PC-3 (cell line): Measurements from ENCODE around the gene HIBADH. TPM values are rescaled to one million over a fixed set of nuclear protein-coding genes. Genes with fewer than 3 reads are reported as not detected.

ENCODE experiments used
- ATAC-seq: fragments of 200-7000 bp; cut with Tn5 transposase; 2 replicates; pipeline ENCODE4 v1.9.1; 2020; ENCODE audit warnings: mild to moderate bottlenecking, moderate library complexity
- BruUV-seq: library from RNA; stranded (reverse); fragments of 400-500 nt; replicated peaks from 2 replicates; lab custom pipeline; 2021; lab: Mats Ljungman, UMichigan
- CTCF ChIA-PET: fragments of 300-600 bp; sonication (Branson Sonifier 250); formaldehyde crosslinking; loops from one replicate; lab custom pipeline; 2022; ENCODE audit warnings: antibody characterized with exemption; lab: Charles Lee
- POLR2A ChIA-PET: fragments of 300-600 bp; sonication (Branson Sonifier 250); formaldehyde crosslinking; loops from one replicate; lab custom pipeline; 2022; ENCODE audit warnings: antibody characterized with exemption; ENCODE audit not compliant: unreplicated experiment; lab: Charles Lee
- DNase-seq: peaks from one replicate; pipeline ENCODE4 v3.0.0-alpha.2; 2015
- H2AFZ ChIP-seq: fragments of 300-600 bp; sonication (generic); 2 replicates; pipeline ENCODE4 v1.6.0; 2016; ENCODE audit warnings: antibody characterized with exemption, low read length
- H3F3A ChIP-seq: fragments of 300-600 bp; sonication (generic); one replicate; pipeline ENCODE4 v1.6.0; 2017; ENCODE audit warnings: antibody characterized with exemption, low read length, control low read depth, mild to moderate bottlenecking; ENCODE audit not compliant: unreplicated experiment
- H3K27ac ChIP-seq: fragments of 300-600 bp; sonication (generic); 2 replicates; pipeline ENCODE4 v1.5.1; 2016; ENCODE audit warnings: mild to moderate bottlenecking, low read length
- H3K27me3 ChIP-seq: fragments of 300-600 bp; sonication (generic); 2 replicates; pipeline ENCODE4 v1.6.1; 2016; ENCODE audit warnings: low read length, mixed read lengths
- H3K36me3 ChIP-seq: fragments of 300-600 bp; sonication (generic); 2 replicates; pipeline ENCODE4 v1.6.1; 2016; ENCODE audit warnings: low read depth, mixed run types, low read length, mixed read lengths
- H3K4me1 ChIP-seq: fragments of 300-600 bp; sonication (generic); 2 replicates; pipeline ENCODE4 v1.5.1; 2016; ENCODE audit warnings: low read length; ENCODE audit not compliant: insufficient read depth
- H3K4me2 ChIP-seq: fragments of 300-600 bp; sonication (generic); 2 replicates; pipeline ENCODE4 v1.6.0; 2016; ENCODE audit warnings: low read length
- H3K4me3 ChIP-seq: fragments of 300-600 bp; sonication (generic); 2 replicates; pipeline ENCODE4 v1.5.1; 2016; ENCODE audit warnings: mild to moderate bottlenecking, low read length, mixed read lengths
- H3K79me2 ChIP-seq: fragments of 300-600 bp; sonication (generic); 2 replicates; pipeline ENCODE4 v1.6.1; 2017; ENCODE audit warnings: low read length, mixed read lengths
- H3K9ac ChIP-seq: fragments of 300-600 bp; sonication (generic); 2 replicates; pipeline ENCODE4 v1.6.0; 2016; ENCODE audit warnings: mild to moderate bottlenecking, low read length
- H3K9me2 ChIP-seq: fragments of 300-600 bp; sonication (generic); replicated peaks from 2 replicates; pipeline ENCODE4 v1.6.1; 2016; ENCODE audit warnings: mixed run types, low read length, mixed read lengths
- H3K9me3 ChIP-seq: fragments of 300-600 bp; sonication (generic); 2 replicates; pipeline ENCODE4 v1.6.1; 2016; ENCODE audit warnings: low read length, mixed read lengths
- H4K20me1 ChIP-seq: fragments of 300-600 bp; sonication (generic); 2 replicates; pipeline ENCODE4 v1.6.1; 2016; ENCODE audit warnings: low read length, mixed read lengths
- CTCF ChIP-seq: fragments of 300-600 bp; sonication (generic); conservative IDR thresholded peaks from 2 replicates; pipeline ENCODE4 v1.5.1; 2017; ENCODE audit warnings: antibody characterized with exemption, low read depth, mild to moderate bottlenecking, low read length
- EZH2 ChIP-seq: fragments of 300-600 bp; sonication (generic); IDR thresholded peaks from one replicate; pipeline ENCODE4 v1.6.1; 2017; ENCODE audit warnings: antibody characterized with exemption, mild to moderate bottlenecking, low read length; ENCODE audit not compliant: unreplicated experiment
- EZH2phosphoT487 ChIP-seq: fragments of 300-600 bp; sonication (generic); IDR thresholded peaks from 2 replicates; pipeline ENCODE4 v1.6.1; 2018; ENCODE audit warnings: mild to moderate bottlenecking, antibody characterized with exemption, low read length, borderline replicate concordance
- intact Hi-C: fragments of 100-400 bp; cut with micrococcal nuclease; formaldehyde crosslinking; loops from 2 replicates; pipeline ENCODE4 v1.9.0; 2023
- total RNA-seq: library from RNA; depleted of rRNA; stranded (reverse); fragments of >200 nt; gene quantifications from 2 replicates; pipeline ENCODE4 v1.2.3, GENCODE V29; 2014

The HIBADH gene
- total RNA-seq, 1 experiment from 2014 or later = 45.8 TPM

- no peak for ATAC-seq
- BruUV-seq = no TSS peak
- no peak overlapping the region for H3K4me2 ChIP-seq
- H3K9me3 ChIP-seq = no peaks in the 10 kb centered on the region
- no peak for DNase-seq
- H3K27me3 ChIP-seq = no peaks in the 10 kb centered on the region
- H3K36me3 ChIP-seq = no peaks in the 10 kb centered on the region
- no peak overlapping the region for H3K9ac ChIP-seq
- no peaks in the 10 kb centered on the region for H3K9me2 ChIP-seq
- no peaks in the 10 kb centered on the region for H3K79me2 ChIP-seq
- TF ChIP-seq EZH2 (no peak), CTCF (no peak), EZH2phosphoT487 (no peak)
- H3K4me1 ChIP-seq = peaks cover 9% of the 10 kb centered on the region
- H3K27ac ChIP-seq = no peak overlapping the region
- no peaks in the 10 kb centered on the region for H3F3A ChIP-seq
- ChIA-PET CTCF (no interaction called here), POLR2A (no interaction called here)
- H4K20me1 ChIP-seq = no peaks in the 10 kb centered on the region
- no peak overlapping the region for H2AFZ ChIP-seq
- no peak overlapping the region for H3K4me3 ChIP-seq
- intact Hi-C loops = loop anchor here (10.0 kb wide), 1 partner anchor 380 kb away; no protein-coding TSS in a partner anchor
Observed at GRCh38 chr7:27695096-27695495, 32.4 kb upstream of the HIBADH start.

- Histone ChIP-seq H3F3A (no peaks in the 10 kb centered on the region), H3K4me2 (no peak overlapping the region), H3K9me2 (no peaks in the 10 kb centered on the region), H3K27ac (no peak overlapping the region), H4K20me1 (no peaks in the 10 kb centered on the region), H3K9me3 (no peaks in the 10 kb centered on the region), H3K36me3 (no peaks in the 10 kb centered on the region), H3K79me2 (no peaks in the 10 kb centered on the region), H3K9ac (no peak overlapping the region), H3K4me1 (peaks cover 14% of the 10 kb centered on the region), H3K27me3 (no peaks in the 10 kb centered on the region), H2AFZ (no peak overlapping the region), H3K4me3 (no peak overlapping the region)
- BruUV-seq = no TSS peak
- intact Hi-C loops = loop anchor here (5.0 to 10.0 kb wide), 2 partner anchors 139 to 381 kb away; no protein-coding TSS in a partner anchor
- TF ChIP-seq EZH2phosphoT487 = no peak
- no peak for TF ChIP-seq EZH2
- no peak for TF ChIP-seq CTCF
- ChIA-PET CTCF (no interaction called here), POLR2A (interaction anchor here (0.6 kb wide), 1 partner anchor 74 kb away, joined by 4 read pairs; no protein-coding TSS in a partner anchor)
- DNase-seq = no peak
- no peak for ATAC-seq
Observed at GRCh38 chr7:27693794-27694193, 31.1 kb upstream of the HIBADH start.

- CTCF ChIA-PET = no interaction called here
- Histone ChIP-seq H3K9ac (no peak overlapping the region), H3K9me2 (no peaks in the 10 kb centered on the region), H2AFZ (no peak overlapping the region), H3K27ac (no peak overlapping the region), H3K4me3 (no peak overlapping the region), H3K9me3 (no peaks in the 10 kb centered on the region), H3K36me3 (no peaks in the 10 kb centered on the region), H3K79me2 (no peaks in the 10 kb centered on the region), H3K4me1 (peaks cover 14% of the 10 kb centered on the region), H3K4me2 (no peak overlapping the region), H3F3A (no peaks in the 10 kb centered on the region), H4K20me1 (no peaks in the 10 kb centered on the region), H3K27me3 (no peaks in the 10 kb centered on the region)
- POLR2A ChIA-PET = no interaction called here
- intact Hi-C loops = loop anchor here (5.0 to 10.0 kb wide), 2 partner anchors 142 to 384 kb away; no protein-coding TSS in a partner anchor
- DNase-seq (no peak), ATAC-seq (no peak)
- no TSS peak for BruUV-seq
- TF ChIP-seq EZH2phosphoT487 (no peak), CTCF (no peak), EZH2 (no peak)
Observed at GRCh38 chr7:27690649-27691048, 28.0 kb upstream of the HIBADH start.
